MM.1S (cell line): ENCODE measurements around the gene ANKRD13D.

Experiments
- CTCF ChIP-seq: fragments of 300-600 bp; sonication (generic); IDR thresholded peaks from 2 replicates; pipeline ENCODE4 v1.5.1; 2016; ENCODE audit warnings: antibody characterized with exemption, low read length, mixed read lengths
- EZH2 ChIP-seq: fragments of 300-600 bp; sonication (generic); optimal IDR thresholded peaks from 2 replicates; pipeline ENCODE3; 2017; ENCODE audit warnings: low read depth, mild to moderate bottlenecking, antibody characterized with exemption, low read length, mixed read lengths

- TF ChIP-seq CTCF: no peak
- TF ChIP-seq EZH2: no peak
These were observed 11.2 kb downstream of the ANKRD13D start for GRCh38 chr11:67300256-67300755.
